Anterior cingulate cortex (tissue), 58 donors: ENCODE results near the gene ARHGAP22.

Experiments used
- DNase-seq, 58 donors: peaks; one replicate each; lab custom pipeline; 2025; lab: John Stamatoyannopoulos, UW

Gene ARHGAP22

GRCh38 chr10:48538611-48539010 is 66.3 kb downstream of the ARHGAP22 start:
- DNase-seq: no peak

DNA sequence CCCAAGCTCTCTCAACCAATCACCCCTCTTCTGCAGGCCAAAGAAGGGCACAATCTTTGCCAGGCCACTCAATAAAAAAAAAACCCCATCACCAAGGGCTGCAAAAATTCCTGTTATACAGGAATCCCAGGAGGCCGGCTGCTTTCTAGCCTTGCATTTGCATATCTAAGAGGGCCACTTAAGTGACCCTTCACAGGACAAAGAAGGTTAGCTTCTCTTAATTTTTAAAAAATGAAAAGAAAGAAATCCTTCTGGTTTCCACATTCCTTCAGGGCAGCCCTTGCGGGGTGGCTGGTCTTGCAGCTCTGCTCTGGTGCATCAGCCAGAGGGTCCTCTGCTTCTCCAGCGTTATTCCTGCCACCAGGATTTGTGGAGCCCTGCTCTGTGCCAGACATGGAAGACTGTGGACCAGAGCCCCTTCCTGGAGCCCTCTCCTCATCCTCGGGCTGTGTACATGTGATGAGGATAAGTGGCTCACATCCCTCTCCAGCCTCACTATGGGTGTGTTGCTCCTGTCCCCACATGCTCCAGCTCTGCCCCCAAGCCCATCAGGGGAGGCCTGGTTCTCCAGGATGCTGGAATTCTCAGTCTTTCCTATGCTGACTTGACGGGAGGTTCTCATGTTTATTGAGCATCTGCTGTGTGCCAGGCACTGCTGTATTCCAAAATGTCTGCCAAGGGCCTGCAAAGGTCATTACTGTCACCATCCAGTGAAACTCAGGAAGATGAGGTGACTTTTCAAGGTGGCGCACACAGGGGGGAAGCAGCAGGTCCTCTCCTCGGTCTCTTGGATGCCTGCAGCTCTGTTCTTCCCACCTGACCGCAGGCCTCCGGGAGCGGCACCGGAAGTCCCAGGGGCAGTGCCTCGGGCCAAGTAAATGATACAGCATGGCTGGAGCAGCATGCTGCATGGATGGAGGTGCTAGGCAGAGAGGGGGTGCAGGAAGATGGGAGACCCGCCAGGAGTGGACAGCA is 67.7 kb downstream of the ARHGAP22 start:
- DNase-seq: no peak

- DNase-seq: no peak
Measured at GRCh38 chr10:48536156-48536500, 68.7 kb downstream of the ARHGAP22 start.

- no peak for DNase-seq
Measured at GRCh38 chr10:48535416-48536155, 69.3 kb downstream of the ARHGAP22 start.

GRCh38 chr10:48533951-48534720 is 70.7 kb downstream of the ARHGAP22 start:
- DNase-seq: peak in 11 of 58 donors; percentile 14 to 71 (median 34)

DNA sequence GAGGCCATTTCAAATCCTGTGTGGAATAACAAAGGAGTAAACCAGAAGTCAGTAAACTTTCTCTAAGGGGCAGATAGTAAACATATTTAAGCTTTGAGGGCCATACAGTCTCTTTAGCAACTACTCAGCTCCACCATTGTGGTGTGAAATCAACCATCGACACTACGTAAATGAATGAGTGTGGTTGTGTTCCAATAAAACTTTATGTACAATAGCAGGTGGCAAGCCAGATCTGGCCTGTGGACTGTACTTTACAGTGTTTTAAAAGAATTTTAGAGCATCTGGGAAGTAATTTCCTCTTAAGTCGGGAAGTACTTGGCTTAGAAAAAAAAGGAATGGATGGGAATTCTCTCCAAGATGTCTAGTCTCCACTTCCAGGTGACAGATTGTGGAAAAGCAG is 71.3 kb downstream of the ARHGAP22 start:
- DNase-seq: no peak

- DNase-seq: no peak
Measured at GRCh38 chr10:48531486-48531885, 73.4 kb downstream of the ARHGAP22 start.

DNA sequence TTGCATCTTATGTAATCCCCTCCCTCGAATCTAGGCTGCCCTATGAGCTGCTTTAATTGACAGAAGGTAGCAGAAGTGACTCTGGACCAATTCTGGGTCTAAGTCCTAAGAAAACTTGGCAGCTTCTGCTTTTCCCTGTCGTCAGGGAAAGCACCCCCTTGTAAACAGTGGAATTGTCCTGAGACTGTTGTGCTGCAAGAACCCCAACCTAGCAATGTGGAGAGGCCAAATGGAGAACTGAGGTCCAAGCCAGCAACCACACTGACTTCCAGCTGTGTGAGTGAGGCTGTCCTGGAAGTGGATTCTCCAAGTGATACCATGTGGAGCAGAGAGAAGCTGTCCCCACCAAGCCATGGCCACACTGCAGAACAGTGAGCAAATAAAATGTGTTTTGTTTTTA is 75.5 kb downstream of the ARHGAP22 start:
- DNase-seq: no peak

DNA sequence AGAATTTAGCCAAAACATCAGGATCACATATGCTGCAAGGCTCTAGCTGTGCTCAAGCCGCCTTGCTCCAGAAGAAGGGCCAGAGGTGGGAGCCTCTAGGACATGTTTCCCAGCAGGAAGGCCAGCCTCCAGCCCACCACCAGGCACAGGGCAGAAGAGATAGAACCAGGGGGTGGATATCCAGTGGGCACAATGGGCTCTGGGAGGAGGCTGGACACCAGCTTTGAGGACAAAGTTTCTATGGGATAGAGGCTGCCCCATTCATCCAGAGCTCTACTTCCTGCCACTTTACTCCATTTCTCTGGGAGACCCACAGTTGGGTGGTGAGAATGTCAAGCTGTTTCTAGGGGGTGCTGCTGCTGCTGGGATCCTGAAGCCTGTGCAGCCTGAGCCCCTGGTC is 77.1 kb downstream of the ARHGAP22 start:
- no peak for DNase-seq

- no peak for DNase-seq
Measured at GRCh38 chr10:48526846-48527505, 77.9 kb downstream of the ARHGAP22 start.

GRCh38 chr10:48526011-48526821 is 78.7 kb downstream of the ARHGAP22 start:
- DNase-seq: no peak

- DNase-seq: no peak
Measured at GRCh38 chr10:48525113-48525512, 79.8 kb downstream of the ARHGAP22 start.

GRCh38 chr10:48523820-48524758 is 80.8 kb downstream of the ARHGAP22 start:
- peak in 1 of 58 donors; percentile 26 for DNase-seq

DNA sequence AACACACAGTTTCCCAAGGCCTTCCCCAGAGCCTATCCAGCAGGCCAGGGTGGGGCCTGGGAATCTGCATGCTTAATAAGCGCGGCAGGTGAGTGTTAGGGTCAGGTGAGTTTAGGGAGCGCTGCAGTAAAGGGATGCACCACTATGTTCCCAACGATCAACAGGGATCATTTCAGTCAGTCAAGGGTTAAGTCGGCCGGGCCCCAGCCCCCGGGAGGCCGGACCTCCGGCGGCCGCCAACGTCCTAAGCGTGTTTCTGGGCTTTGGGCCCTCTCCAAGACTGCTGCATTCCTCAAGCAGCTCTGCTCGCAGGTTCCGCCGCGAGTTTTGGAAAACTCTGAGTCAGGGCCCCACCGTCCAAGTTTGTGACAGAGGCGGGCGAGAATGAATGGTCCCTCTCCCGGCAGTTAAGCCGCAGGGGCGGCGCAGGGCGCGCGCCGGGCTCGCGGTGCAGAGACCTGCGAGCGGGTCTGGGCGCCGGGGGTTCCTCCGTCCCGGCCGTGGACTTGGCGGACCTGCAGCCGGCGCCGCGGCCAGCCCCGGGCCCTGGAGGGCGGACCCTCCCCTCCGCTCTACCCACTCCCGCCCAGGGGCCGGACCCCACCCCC is 81.6 kb downstream of the ARHGAP22 start:
- DNase-seq: peak in 9 of 58 donors; percentile 20 to 36 (median 26)

GRCh38 chr10:48522011-48522765 is 82.7 kb downstream of the ARHGAP22 start:
- DNase-seq: no peak

GRCh38 chr10:48520594-48520993 is 84.3 kb downstream of the ARHGAP22 start:
- no peak for DNase-seq

GRCh38 chr10:48520184-48520506 is 84.7 kb downstream of the ARHGAP22 start:
- no peak for DNase-seq
